GM19238 (cell line): ENCODE results near the gene DUSP21.
A peak's percentile ranks its signal among the peaks of the same experiment; 100 is the strongest.
"Not testable (repeated sequence)": the region's sequence is repeated elsewhere in the genome, so short reads cannot be mapped to it uniquely, and the experiment has no call there.

Experiments used
- DNase-seq: peaks from one replicate; pipeline ENCODE4 v3.0.0; 2011; ENCODE audit warnings: low spot score; ENCODE audit not compliant: insufficient read length

DUSP21 gene

GRCh38 chrX:44843753-44844152, at the start of gene DUSP21:
Gene DUSP21 (plus strand): TSS chrX:44844021. CDS start chrX:44844133, 112 bp downstream.
- no peak for DNase-seq

- no peak for DNase-seq
Observed at GRCh38 chrX:44795945-44796450, 47.8 kb upstream of the DUSP21 start.

GRCh38 chrX:44802613-44803012, 41.2 kb upstream of the DUSP21 start:
- DNase-seq, result no peak

GRCh38 chrX:44815681-44816080, 28.1 kb upstream of the DUSP21 start:
- no peak for DNase-seq

- DNase-seq, result no peak
Observed at GRCh38 chrX:44816367-44816766, 27.5 kb upstream of the DUSP21 start.

- DNase-seq, result no peak
Observed at GRCh38 chrX:44817029-44817428, 26.8 kb upstream of the DUSP21 start.

DNA sequence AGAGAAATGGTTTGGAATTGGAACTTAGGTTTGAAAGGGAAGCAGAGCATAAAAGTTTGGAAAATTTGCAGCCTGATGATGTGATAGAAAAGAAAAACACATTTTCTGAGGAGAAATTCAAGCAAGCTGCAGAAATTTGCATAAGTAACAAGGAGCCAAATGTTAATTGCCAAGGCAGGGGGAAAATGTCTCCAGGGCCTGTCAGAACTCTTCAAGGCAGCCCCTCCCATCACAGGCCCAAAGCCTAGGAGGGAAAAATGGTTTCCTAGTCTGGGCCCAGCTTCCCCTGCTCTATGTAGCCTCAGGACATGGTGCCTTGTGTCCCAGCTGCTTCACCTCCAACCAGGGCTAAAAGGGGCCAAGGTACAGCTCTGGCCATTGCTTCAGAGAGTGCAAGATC, 21.2 kb upstream of the DUSP21 start:
- no peak for DNase-seq

DNA sequence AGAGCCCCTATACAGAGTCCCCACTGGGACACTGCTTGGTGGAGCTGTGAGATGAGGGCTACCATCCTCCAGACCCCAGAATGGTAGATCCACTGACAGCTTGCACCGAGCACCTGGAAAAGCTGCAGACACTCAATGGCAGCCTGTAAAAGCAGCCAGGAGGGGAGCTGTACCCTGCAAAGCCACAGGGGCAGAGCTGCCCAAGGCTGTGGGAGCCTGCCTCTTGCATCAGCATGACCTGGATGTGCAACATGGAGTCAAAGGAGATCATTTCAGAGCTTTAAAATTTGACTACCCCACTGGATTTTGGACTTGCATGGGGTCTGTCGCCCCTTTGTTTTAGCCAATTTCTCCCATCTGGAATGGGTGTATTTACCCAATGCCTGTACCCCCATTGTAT, 20.6 kb upstream of the DUSP21 start:
- DNase-seq, result not testable (repeated sequence)

- DNase-seq, result no peak
Observed at GRCh38 chrX:44828008-44828605, 15.7 kb upstream of the DUSP21 start.

DNA sequence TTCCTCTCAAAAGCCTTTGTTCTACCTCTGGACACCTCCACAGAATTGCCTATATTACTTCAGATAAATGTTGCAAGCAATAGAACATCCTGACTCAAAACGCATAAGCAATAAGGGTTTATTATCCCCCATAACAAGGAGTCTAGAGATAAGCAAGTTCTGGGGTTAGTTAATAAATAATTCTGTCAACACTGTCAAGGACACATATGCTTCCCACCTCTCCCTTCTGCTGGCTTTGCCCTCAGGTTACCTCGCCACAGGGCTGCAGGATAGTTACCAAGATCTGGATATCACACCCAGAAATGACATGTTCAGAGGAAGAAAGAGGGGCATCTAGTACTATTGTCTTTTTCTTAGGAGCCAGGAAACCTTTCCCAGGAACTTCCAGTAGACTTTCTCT, 14.0 kb upstream of the DUSP21 start:
- no peak for DNase-seq

- DNase-seq, result no peak
Observed at GRCh38 chrX:44842550-44843317, 1.1 kb upstream of the DUSP21 start.

- no peak for DNase-seq
Observed at GRCh38 chrX:44843318-44843702, 511 bp upstream of the DUSP21 start.

DNA sequence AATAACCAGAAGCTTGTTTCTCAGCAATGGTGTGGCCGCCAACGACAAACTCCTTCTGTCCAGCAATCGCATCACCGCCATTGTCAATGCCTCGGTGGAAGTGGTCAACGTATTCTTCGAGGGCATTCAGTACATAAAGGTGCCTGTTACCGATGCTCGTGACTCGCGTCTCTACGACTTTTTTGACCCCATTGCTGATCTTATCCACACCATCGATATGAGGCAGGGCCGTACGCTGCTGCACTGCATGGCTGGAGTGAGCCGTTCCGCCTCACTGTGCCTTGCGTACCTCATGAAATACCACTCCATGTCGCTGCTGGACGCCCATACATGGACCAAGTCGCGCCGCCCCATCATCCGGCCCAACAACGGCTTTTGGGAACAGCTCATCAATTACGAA, 383 bp downstream of the DUSP21 start:
- no peak for DNase-seq

DNA sequence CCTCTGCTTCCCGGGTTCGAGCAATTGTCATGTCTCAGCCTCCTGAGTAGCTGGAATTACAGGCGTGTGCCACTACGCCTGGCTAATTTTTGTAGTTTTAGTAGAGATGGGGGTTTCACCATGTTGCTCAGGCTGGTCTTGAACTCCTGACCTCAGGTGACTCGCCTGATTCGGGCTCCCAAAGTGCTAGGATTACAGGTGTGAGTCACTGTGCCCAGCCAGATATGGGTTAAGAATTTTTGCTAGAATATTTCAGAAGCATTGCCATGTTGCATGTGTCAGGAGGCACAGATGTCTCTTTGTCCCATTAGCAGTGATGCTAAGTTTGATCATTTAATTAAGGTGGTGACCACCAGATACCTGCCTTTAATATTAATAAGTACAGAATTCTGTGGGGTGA, 7.1 kb downstream of the DUSP21 start:
- not testable (repeated sequence) for DNase-seq

DNA sequence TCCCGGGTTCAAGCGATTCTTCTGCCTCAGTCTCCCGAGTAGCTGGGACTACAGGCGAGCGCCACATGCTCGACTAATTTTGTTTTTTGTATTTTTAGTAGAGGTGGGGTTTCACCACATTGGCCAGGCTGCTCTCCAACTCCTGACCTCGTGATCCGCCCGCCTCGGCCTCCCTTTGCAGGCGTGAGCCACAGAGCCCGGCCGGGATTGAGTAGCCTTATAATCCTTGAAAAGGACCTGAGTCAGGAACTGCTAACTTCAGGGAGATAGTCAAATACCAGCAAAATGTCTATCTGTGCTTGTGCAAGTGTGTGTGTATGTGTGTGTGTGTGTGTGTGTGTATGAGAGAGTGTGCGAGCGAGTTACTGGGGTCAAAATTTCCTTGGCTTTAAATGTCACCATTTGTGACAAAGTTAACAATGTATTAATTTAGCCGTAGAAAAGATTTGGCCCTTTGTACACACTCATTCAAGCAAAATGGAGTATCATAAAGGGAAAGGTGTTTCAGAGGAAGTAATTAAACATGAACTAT, 27.4 kb downstream of the DUSP21 start:
- no peak for DNase-seq

GRCh38 chrX:44871931-44872820, 28.4 kb downstream of the DUSP21 start:
- DNase-seq, result peak; percentile 39

- DNase-seq, result peak; percentile 97
Observed at GRCh38 chrX:44872821-44873414, 29.1 kb downstream of the DUSP21 start, which contains the start of gene KDM6A. Gene KDM6A (plus strand): TSS chrX:44873188. CDS start chrX:44873552, 364 bp downstream.

GRCh38 chrX:44873415-44874276, 29.8 kb downstream of the DUSP21 start:
- DNase-seq, result peak; percentile 37

GRCh38 chrX:44874420-44875184, 30.8 kb downstream of the DUSP21 start:
- peak; percentile 42 for DNase-seq

DNA sequence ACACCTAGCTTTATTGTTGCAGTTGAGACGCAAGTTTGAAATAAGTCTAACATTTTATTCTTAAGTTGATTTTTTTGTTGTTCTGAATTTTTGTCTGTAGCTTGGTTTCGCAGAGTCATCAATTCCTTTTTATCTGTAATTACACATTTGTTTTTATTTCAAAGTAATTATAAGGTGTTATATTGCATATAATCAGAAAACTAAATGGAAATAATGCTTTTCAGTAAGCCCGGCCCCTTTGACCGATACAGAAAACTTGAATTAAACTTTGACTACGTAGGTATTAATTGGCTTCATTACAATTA, 31.3 kb downstream of the DUSP21 start:
- DNase-seq, result no peak
